ENCODE data around the gene TNFAIP1.

TNFAIP1 gene

GRCh38 chr17:28395426-28395825, 59.9 kb downstream of the TNFAIP1 start:
- no peak for DNase-seq

GRCh38 chr17:28395968-28396367, 60.4 kb downstream of the TNFAIP1 start:
- no peak for DNase-seq

Data from hypothalamus (tissue), 51 donors.